Thymus (tissue), 14 donors: ENCODE measurements around the gene TP53I13. TPM values are rescaled to one million over a fixed set of nuclear protein-coding genes. Genes with fewer than 3 reads are reported as not detected.

Experiments
- DNase-seq, 9 donors: peaks; one replicate each; pipeline ENCODE4 v3.0.0-alpha.2; 2013; ENCODE audit warnings: low spot score in 9 of 9, low read depth in 6 of 9, missing footprints in 1 of 9
- H3K27ac ChIP-seq, 2 donors: one replicate each; pipeline ENCODE4 v1.5.1; 2013; ENCODE audit warnings: control low read depth in 1 of 2, low read depth in 1 of 2, low read length in 1 of 2, mild to moderate bottlenecking in 1 of 2, moderate library complexity in 1 of 2
- H3K27me3 ChIP-seq, 2 donors: one replicate each; pipeline ENCODE4 v1.5.1; 2013; ENCODE audit warnings: low read length in 1 of 2; ENCODE audit not compliant: control insufficient read depth in 2 of 2, insufficient read depth in 1 of 2
- H3K36me3 ChIP-seq, 2 donors: one replicate each; pipeline ENCODE4 v1.5.1; 2013; ENCODE audit warnings: low read length in 1 of 2, mild to moderate bottlenecking in 1 of 2, moderate library complexity in 1 of 2; ENCODE audit not compliant: control insufficient read depth in 2 of 2, insufficient read depth in 2 of 2
- H3K4me1 ChIP-seq, 2 donors: one replicate each; pipeline ENCODE4 v1.5.1; 2013; ENCODE audit warnings: low read length in 2 of 2; ENCODE audit not compliant: control insufficient read depth in 2 of 2, insufficient read depth in 2 of 2
- H3K4me3 ChIP-seq, 2 donors: one replicate each; pipeline ENCODE4 v1.5.1; 2013; ENCODE audit warnings: low read length in 2 of 2, control low read depth in 1 of 2, mild to moderate bottlenecking in 1 of 2
- H3K9me3 ChIP-seq, 2 donors: one replicate each; pipeline ENCODE4 v1.5.1; 2013; ENCODE audit warnings: low read length in 1 of 2, mild to moderate bottlenecking in 1 of 2; ENCODE audit not compliant: control insufficient read depth in 2 of 2, insufficient read depth in 1 of 2
- WGBS: extraction: QIAGEN DNeasy Blood & Tissue Kit; methylation state at CpG from one replicate; pipeline ENCODE4 v1.1.7; 2013; 5-methylcytosine and 5-hydroxymethylcytosine counted together
- long read RNA-seq, 10 donors: transcript quantifications; one replicate each; lab custom pipeline, GENCODE V29; 2026
- polyA plus RNA-seq: library from polyadenylated mRNA; stranded (reverse); fragments of 200-250 nt; gene quantifications from one replicate; pipeline ENCODE4 v1.2.3, GENCODE V29; 2013
- total RNA-seq: library from RNA; stranded (reverse); fragments of 120-200 nt; gene quantifications from one replicate; pipeline ENCODE4 v1.2.4, GENCODE V29; 2013
- donor health status: healthy.

Gene TP53I13, protein sequence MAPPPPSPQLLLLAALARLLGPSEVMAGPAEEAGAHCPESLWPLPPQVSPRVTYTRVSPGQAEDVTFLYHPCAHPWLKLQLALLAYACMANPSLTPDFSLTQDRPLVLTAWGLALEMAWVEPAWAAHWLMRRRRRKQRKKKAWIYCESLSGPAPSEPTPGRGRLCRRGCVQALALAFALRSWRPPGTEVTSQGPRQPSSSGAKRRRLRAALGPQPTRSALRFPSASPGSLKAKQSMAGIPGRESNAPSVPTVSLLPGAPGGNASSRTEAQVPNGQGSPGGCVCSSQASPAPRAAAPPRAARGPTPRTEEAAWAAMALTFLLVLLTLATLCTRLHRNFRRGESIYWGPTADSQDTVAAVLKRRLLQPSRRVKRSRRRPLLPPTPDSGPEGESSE
- total RNA-seq = 22.7 TPM
- 98.2 TPM for polyA plus RNA-seq
- long read RNA-seq, donor 1 = 0 reads
- long read RNA-seq, donor 2 = 0 reads
- long read RNA-seq, donor 3, transcript TP53I13-201 (7 exons, 1,530 nt) = major isoform, 13 of 23 reads
- long read RNA-seq, donor 3, transcript TP53I13-206 (1 exons, 2,468 nt) = minor isoform, 5 of 23 reads
- long read RNA-seq, donor 3, partial matches to known transcripts = 5 of 23 reads
- long read RNA-seq, donor 3, other reads (novel, unspliced or antisense) = 0 of 23 reads
- long read RNA-seq, donor 4, transcript TP53I13-201 (7 exons, 1,530 nt) = major isoform, 6 of 8 reads
- long read RNA-seq, donor 4, partial matches to known transcripts = 0 of 8 reads
- long read RNA-seq, donor 4, other reads (novel, unspliced or antisense) = 0 of 8 reads
- long read RNA-seq, donor 5, transcript TP53I13-206 (1 exons, 2,468 nt) = minor isoform, 5 of 18 reads
- long read RNA-seq, donor 5, transcript TP53I13-201 (7 exons, 1,530 nt) = major isoform, 12 of 18 reads
- long read RNA-seq, donor 5, partial matches to known transcripts = 0 of 18 reads
- long read RNA-seq, donor 5, other reads (novel, unspliced or antisense) = 0 of 18 reads
- long read RNA-seq, donor 6, transcript TP53I13-206 (1 exons, 2,468 nt) = minor isoform, 5 of 18 reads
- long read RNA-seq, donor 6, transcript TP53I13-201 (7 exons, 1,530 nt) = major isoform, 13 of 18 reads
- long read RNA-seq, donor 6, partial matches to known transcripts = 0 of 18 reads
- long read RNA-seq, donor 6, other reads (novel, unspliced or antisense) = 0 of 18 reads
- long read RNA-seq, donor 7, partial matches to known transcripts = 0 of 6 reads
- long read RNA-seq, donor 7, other reads (novel, unspliced or antisense) = 0 of 6 reads
- long read RNA-seq, donor 8, partial matches to known transcripts = 0 of 2 reads
- long read RNA-seq, donor 8, other reads (novel, unspliced or antisense) = 0 of 2 reads
- long read RNA-seq, donor 9, transcript TP53I13-201 (7 exons, 1,530 nt) = major isoform, 5 of 5 reads
- long read RNA-seq, donor 9, partial matches to known transcripts = 0 of 5 reads
- long read RNA-seq, donor 9, other reads (novel, unspliced or antisense) = 0 of 5 reads
- long read RNA-seq, donor 10, partial matches to known transcripts = 0 of 5 reads
- long read RNA-seq, donor 10, other reads (novel, unspliced or antisense) = 0 of 5 reads

DNA sequence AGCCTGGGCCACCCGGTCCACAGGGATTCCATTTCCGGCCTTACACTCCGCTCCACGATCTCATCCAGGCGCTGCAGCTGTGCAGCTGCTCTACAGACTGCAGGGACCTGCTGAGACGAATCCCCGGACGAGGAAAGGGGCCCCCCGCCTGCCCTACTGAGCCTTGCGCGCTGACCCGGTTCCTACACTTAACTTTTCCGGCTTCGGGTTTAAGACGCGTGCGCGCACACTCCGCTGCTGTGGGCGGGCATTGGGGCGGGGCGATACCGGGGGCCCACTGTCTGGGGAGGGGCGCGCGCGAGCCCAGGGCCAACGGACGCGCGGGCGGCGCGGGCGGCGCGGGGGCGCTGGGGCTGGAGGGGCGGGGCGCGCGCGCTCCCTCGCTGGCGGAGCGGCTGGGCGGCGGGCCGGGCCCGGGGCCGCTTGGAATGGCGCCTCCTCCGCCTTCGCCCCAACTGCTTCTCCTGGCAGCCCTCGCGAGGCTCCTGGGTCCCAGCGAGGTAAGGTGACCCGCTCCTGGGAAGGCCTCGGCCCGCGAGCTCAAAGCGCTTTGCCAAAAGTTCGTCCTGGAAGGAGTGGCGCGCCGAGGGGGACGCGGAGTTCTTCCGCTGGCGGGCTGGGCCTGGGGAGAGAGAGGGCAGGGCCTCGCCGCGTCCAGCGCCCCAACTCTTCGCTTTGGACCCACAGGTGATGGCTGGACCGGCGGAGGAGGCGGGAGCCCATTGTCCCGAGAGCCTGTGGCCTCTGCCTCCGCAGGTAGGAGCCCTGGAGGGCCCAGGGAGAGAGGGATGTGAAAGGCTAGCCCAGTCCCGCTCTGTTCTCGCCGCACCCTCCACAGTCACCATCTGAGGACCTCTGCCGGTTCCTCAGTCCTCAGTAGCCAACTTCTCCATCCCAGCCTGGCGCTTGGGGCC is at the start of gene TP53I13:
TSS of gene TP53I13 (plus strand) at position 371 of the 914 bp plus-strand sequence. CDS start at position 429, 58 bp downstream.
- DNase-seq = peak; percentile 69 to 95 (median 87)
- under 1% methylated on average over 85 of the region's 85 CpGs for whole genome bisulfite sequencing
- Histone ChIP-seq H3K36me3 (peaks cover 8 to 10% of the 10 kb centered on the region in 2 donors), H3K27me3 (peaks cover 12 to 35% of the 10 kb centered on the region in 2 donors), H3K4me1 (peaks cover 18 to 50% of the 10 kb centered on the region in 2 donors), H3K4me3 (peak within 1 kb of the TSS; percentile 55 to 74), H3K27ac (peak within 1 kb of the TSS; percentile 78 to 90), H3K9me3 (no peaks in the 10 kb centered on the region)

DNA sequence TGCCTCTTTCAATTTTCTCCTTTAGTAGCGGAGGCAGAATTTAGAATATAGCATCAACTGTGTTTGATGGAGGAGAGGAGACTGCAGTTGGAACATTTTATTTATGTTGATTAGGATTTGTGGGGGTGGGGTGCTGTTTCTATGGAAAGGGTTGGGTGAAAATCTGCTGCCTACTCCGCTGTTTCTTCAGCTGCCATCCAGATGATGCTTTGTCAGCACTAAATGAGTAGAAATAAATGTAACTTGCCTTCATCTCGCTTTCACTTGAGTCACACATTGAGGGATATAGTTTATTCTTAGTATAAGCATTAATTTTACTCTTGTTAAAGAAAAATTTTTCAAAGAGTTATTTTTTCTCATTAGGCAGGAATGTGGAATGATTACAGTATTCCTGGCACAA is 43.8 kb upstream of the TP53I13 start:
- H3K9me3 ChIP-seq = no peaks in the 10 kb centered on the region
- DNase-seq = no peak
- 96% methylated on average over 3 of the region's 3 CpGs for WGBS
- H3K27ac ChIP-seq = no peak overlapping the region
- H3K4me3 ChIP-seq = no peak overlapping the region
- H3K4me1 ChIP-seq = no peaks in the 10 kb centered on the region
- H3K36me3 ChIP-seq = peaks cover 26 to 40% of the 10 kb centered on the region in 2 donors
- no peaks in the 10 kb centered on the region for H3K27me3 ChIP-seq

DNA sequence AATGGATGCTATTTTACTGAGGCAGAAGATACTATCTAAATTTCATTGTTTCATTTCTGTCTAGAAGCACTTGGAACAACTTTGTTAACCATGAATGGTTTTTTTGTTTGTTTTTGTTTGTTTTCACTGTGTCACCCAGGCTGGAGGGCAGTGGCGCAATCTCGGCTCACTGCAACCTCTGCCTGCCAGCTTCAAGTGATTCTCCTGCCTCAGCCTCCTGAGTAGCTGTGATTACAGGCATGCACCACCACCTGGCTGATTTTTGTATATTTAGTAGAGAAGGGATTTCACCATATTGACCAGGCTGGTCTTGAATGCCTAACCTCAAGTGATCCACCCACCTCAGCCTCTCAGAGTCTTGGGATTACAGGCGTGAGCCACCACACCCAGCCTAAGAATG is 42.2 kb upstream of the TP53I13 start:
- WGBS = 97% methylated on average over 3 of the region's 3 CpGs
- H3K9me3 ChIP-seq = no peaks in the 10 kb centered on the region
- no peaks in the 10 kb centered on the region for H3K27me3 ChIP-seq
- H3K4me3 ChIP-seq = no peak overlapping the region
- peaks cover 28 to 41% of the 10 kb centered on the region in 2 donors for H3K36me3 ChIP-seq
- H3K27ac ChIP-seq = no peak overlapping the region
- no peak for DNase-seq
- H3K4me1 ChIP-seq = no peaks in the 10 kb centered on the region

DNA sequence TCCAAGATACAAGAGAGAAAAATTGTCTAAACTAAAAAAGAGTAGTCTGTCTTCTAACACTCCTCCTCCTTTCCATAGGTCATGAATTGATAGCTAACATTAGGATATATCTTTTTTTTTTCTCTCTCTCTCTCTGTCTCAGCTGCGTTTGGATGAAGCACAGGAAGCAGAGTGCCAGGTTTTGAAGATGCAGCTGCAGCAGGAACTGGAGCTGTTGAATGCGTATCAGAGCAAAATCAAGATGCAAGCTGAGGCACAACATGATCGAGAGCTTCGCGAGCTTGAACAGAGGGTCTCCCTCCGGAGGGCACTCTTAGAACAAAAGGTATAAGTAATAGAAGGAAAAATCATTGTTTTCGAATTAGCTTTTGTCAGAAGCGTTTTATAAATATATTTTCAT is 34.5 kb upstream of the TP53I13 start:
- peaks cover 36 to 60% of the 10 kb centered on the region in 2 donors for H3K36me3 ChIP-seq
- H3K27ac ChIP-seq = no peak overlapping the region
- no peaks in the 10 kb centered on the region for H3K9me3 ChIP-seq
- H3K27me3 ChIP-seq = no peaks in the 10 kb centered on the region
- WGBS = 97% methylated on average over 8 of the region's 8 CpGs
- H3K4me3 ChIP-seq = no peak overlapping the region
- H3K4me1 ChIP-seq = no peaks in the 10 kb centered on the region
- no peak for DNase-seq

DNA sequence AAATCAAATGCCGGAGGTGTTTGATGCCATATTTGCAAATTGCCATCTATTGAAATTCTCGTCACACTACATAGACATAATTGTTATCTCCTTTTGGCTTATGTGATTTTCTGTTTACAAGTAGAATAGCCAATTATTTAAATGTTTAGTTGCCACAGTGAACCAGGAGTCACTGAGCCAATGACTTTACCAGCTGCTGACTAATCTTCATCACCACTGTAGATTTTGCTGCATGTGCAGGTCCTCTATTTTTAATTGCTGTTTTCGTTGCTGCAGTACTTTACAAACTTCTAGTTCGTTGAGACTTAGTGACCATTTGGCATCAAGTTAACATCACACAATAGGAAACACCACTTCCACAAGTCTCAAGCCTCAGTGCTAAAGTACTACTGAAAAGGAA is 24.4 kb upstream of the TP53I13 start:
- WGBS = 95% methylated on average over 4 of the region's 4 CpGs
- no peaks in the 10 kb centered on the region for H3K27me3 ChIP-seq
- H3K9me3 ChIP-seq = no peaks in the 10 kb centered on the region
- DNase-seq = no peak
- H3K27ac ChIP-seq = no peak overlapping the region
- H3K4me3 ChIP-seq = no peak overlapping the region
- H3K4me1 ChIP-seq = no peaks in the 10 kb centered on the region
- H3K36me3 ChIP-seq = peaks cover 22 to 36% of the 10 kb centered on the region in 2 donors

DNA sequence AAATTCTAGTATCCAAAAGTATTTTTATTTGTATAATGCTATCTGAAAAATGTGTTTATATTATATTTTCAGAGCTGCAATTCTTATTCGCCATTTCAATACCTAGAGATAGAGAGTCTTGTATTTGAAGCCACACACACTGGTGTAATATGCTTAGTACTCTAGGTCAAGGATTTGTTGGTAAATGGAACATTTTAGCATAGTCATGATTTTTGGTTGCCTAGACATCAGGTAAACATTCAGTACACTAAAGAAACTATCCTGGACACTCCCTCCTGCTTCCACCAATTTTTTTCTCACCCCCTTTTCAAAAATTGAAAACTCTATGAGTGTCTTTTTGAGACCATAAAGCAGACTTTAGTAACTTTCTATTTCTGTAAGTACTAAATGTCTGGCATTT is 22.4 kb upstream of the TP53I13 start:
- no peak for DNase-seq
- Histone ChIP-seq H3K9me3 (no peaks in the 10 kb centered on the region), H3K4me3 (no peak overlapping the region), H3K27ac (no peak overlapping the region), H3K4me1 (no peaks in the 10 kb centered on the region), H3K27me3 (no peaks in the 10 kb centered on the region), H3K36me3 (peaks cover 18 to 29% of the 10 kb centered on the region in 2 donors)
- WGBS = 99% methylated on average over 1 of the region's 1 CpG

DNA sequence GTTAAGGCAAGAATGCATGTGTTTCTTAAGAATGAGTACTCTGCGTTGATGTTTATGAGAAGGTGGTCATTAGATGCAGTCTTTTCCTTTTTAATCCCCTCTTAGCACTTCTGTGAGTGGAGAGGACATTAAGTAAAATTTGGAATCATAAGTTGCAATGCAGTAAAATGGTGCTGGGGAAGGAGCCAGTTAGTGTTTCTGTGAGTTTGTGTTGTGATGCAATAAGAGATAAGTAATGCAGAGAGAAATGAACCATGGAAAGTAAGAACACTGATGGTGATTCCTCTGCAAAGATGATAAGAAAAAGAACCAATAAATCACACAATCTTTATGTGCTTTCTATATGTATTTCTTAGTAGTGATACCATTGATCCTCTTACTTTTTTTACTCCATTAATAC is 21.7 kb upstream of the TP53I13 start:
- Histone ChIP-seq H3K27ac (no peak overlapping the region), H3K4me1 (no peaks in the 10 kb centered on the region), H3K27me3 (no peaks in the 10 kb centered on the region), H3K4me3 (no peak overlapping the region), H3K36me3 (peaks cover 13 to 29% of the 10 kb centered on the region in 2 donors), H3K9me3 (no peaks in the 10 kb centered on the region)
- no peak for DNase-seq
- 98% methylated on average over 1 of the region's 1 CpG for WGBS
